OCI-LY1 (cell line): ENCODE data around the gene ISX.

Experiments
- EZH2 ChIP-seq: fragments of 200-600 bp; sonication (generic), shearing (Covaris generic); IDR thresholded peaks from 2 replicates; pipeline ENCODE4 v1.8.0; 2017; ENCODE audit warnings: borderline replicate concordance, mixed run types, mild to moderate bottlenecking, antibody characterized with exemption, low read length, moderate library complexity, mixed read lengths
- TF ChIP-seq, protein P1 (sequence below): fragments of 200-600 bp; sonication (generic), shearing (Covaris generic); IDR thresholded peaks from 2 replicates; pipeline ENCODE4 v1.5.1; 2017; ENCODE audit warnings: mild to moderate bottlenecking, antibody characterized with exemption, low read length, moderate library complexity, mixed read lengths

DNA sequence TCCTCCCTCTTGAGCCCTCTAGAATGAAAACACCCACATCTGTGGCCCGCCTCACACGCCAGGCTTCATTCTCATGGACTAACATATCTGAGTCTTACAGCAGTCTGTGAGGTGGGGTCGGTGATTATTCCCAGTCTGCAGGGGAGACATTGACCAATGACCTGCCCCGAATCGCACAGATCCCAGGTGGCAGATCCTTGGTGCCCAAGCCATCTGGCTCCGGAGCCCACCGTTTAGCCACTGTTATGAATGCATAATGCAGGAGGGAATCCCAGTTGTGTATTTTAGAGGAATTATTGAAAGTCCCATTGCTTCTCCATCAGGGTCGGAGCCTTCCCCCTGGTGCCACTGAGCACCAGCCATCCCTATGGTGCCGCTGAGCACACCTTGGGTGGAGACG, 47.4 kb downstream of the ISX start:
- TF ChIP-seq, protein P1, sequence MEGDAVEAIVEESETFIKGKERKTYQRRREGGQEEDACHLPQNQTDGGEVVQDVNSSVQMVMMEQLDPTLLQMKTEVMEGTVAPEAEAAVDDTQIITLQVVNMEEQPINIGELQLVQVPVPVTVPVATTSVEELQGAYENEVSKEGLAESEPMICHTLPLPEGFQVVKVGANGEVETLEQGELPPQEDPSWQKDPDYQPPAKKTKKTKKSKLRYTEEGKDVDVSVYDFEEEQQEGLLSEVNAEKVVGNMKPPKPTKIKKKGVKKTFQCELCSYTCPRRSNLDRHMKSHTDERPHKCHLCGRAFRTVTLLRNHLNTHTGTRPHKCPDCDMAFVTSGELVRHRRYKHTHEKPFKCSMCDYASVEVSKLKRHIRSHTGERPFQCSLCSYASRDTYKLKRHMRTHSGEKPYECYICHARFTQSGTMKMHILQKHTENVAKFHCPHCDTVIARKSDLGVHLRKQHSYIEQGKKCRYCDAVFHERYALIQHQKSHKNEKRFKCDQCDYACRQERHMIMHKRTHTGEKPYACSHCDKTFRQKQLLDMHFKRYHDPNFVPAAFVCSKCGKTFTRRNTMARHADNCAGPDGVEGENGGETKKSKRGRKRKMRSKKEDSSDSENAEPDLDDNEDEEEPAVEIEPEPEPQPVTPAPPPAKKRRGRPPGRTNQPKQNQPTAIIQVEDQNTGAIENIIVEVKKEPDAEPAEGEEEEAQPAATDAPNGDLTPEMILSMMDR = no peak
- no peak for TF ChIP-seq EZH2
